GM18499 (cell line): ENCODE measurements around the gene DNASE1L2.

ENCODE experiments used
- ATAC-seq: cut with Tn5 transposase; IDR thresholded peaks from one replicate; pipeline ENCODE4 v1.9.1; 2021; ENCODE audit warnings: moderate number of reproducible peaks; ENCODE audit not compliant: insufficient read depth, unreplicated experiment

Gene DNASE1L2

GRCh38 chr16:2282866-2283555 is 46.8 kb downstream of the DNASE1L2 start:
- ATAC-seq = no peak

DNA sequence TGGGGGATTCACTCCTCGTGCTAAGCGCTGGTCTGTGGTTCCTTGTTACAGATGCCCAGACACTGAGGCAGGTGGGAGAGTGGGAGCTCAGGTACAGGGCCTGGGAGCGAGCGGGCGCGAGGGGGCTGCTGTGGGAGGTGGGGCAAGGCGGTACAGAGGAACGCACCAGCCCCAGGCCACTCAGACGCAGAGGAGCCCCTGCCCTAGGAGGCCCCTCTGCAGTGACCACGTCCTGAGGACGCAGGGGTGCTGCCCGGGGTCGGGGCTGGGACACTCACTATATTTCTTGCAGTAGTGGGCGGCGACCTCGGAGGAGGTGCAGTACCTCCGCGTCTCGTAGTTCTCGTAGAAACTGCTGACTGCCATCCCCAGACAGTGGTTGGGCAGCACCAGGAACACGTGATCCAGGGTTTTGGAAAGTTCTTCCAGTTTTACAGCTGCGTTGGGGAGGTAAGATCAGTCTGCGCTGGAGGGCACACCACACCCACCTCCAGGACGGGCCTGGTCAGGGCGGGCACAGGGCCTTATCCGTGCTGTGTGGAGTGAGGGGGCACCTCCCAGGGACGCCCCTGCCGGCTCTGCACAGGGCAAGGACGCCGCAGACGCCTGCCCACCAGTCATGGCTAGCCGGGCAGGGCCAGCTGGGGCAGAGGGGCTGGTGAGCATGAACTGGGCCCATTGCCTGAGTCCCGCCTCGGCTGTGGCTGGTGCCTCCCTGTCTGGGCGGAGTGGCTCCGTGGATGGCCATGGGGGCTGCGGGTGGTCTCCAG is 47.9 kb downstream of the DNASE1L2 start:
- ATAC-seq = no peak

- no peak for ATAC-seq
These were observed 48.7 kb downstream of the DNASE1L2 start for GRCh38 chr16:2284797-2285576.

DNA sequence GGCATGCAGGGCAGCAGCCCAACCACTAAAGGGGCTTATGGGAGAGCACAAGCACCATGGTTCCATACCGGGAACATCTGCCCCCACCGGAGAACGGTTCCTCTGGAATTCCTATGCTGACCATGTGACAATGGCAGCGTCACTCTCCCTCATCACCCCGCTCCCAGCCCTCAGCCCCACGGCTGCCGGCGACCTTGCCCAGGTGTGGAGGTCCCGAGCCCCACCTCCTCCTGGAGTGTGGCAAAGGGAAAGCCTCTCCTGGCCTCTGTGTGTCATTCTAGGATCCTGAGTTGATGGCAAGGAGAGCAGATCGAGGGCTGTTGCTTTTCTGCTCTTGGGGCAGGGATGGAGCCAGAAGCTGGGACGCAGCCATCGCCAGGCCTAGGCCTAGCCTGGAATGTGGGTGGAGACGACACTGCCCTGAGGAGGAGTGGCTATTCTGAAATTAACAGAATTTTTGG is 49.5 kb downstream of the DNASE1L2 start:
- ATAC-seq = no peak

- ATAC-seq = no peak
These were observed 50.3 kb downstream of the DNASE1L2 start for GRCh38 chr16:2286550-2286949.

DNA sequence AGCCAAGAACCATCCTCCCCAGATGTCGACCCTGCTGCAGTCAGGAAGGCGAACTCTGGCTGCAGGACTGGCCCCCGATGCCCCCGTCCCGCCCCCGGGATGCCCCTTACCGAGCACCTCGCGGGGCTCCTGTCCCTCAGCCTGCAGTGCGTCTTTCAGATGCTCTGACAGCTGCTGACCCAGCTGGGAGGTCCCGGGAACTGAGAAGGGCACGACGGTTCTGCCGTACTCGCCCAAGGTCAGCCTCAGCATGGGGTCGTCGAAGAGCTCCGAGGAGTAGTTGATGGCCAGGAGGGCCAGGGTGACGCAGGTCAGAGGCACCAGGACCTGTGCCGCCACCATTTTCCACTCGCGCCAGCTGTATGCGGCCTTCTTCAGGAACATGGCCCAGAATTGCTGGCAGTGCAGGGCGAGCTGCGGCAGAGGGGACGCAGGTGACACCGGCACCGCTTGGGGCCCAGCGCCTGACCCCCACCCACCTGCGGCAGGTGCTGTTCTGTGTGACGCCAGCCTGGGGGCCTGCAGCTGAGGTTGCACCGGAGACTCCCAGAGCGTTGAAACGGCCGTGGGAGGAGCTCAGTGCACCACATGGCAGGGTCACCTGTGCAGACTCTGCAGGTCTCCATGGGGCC is 51.8 kb downstream of the DNASE1L2 start:
- no peak for ATAC-seq
